Right ventricle myocardium superior (tissue), 1 donor: ENCODE data around the gene MAGOH. TPM values are rescaled to one million over a fixed set of nuclear protein-coding genes. Genes with fewer than 3 reads are reported as not detected.
"Not testable (repeated sequence)": the region's sequence is repeated elsewhere in the genome, so short reads cannot be mapped to it uniquely, and the experiment has no call there.

ENCODE experiments used
- ATAC-seq: fragments of 200-7000 bp; cut with Tn5 transposase; one replicate; pipeline ENCODE4 v1.9.1; 2020; ENCODE audit warnings: mild to moderate bottlenecking; ENCODE audit not compliant: poor library complexity
- DNase-seq: peaks from one replicate; pipeline ENCODE4 v3.0.0-alpha.2; 2020
- intact Hi-C: fragments of 100-400 bp; cut with DNase I; formaldehyde crosslinking; loops from one replicate; pipeline ENCODE4 v1.11.2; 2022
- total RNA-seq: library from RNA; stranded (reverse); fragmentation: NEBNext Ultra II Directional; extraction: Animal tissue kit (Norgen Biotek cat#: 25700); gene quantifications from one replicate; pipeline ENCODE4 v1.2.1, GENCODE V29; 2021
- donor health status: DM: no; HTN: yes; CAD: no; lungs with severe emphysema.

Gene MAGOH
- total RNA-seq, 1 donor from 2014 or later, result 24.3 TPM

DNA sequence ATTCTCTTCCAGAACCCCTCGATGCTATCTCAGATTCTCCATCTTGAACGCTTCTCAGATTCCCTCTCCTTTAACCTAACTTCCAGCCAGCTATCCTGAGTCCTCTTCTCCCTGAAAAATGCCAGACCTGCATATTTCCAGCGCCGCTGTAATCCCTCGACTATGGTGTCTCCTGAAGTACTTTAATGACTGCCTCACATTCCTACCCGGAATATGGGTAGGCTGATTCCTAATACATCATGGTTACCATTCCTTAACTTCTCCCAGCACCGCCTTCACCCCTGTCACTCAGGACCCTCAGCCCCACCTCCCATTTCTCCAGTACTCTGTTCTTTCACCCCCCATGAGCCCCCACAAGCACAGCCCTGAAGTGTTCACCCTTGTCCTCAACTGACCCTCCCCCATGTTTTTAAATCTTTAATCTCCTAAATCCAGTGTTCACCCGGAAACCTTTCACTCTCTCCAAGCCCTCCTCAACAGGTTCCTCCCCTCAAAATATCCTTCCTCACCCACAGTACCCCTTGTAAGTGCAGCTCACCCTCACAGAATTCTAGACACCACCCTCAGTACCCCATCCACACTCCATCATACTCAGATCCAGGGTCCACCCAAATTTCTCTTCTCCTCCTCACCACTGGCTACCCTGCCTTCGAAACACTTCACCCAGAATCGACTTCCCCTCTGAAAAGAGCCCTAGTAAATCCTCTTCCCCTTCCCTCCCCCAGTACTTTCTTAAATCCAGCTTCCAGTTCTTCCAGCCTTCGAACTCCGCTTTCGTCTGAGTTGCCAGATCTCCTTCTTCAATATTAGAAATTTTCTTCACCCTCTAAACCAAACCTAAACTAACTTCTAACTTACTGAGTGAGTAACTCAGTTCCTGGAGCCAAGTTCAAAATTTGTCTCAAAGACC, 40.8 kb downstream of the MAGOH start:
- intact Hi-C loops, result no loop called here
- DNase-seq, result no peak
- ATAC-seq, result peak; percentile 14

DNA sequence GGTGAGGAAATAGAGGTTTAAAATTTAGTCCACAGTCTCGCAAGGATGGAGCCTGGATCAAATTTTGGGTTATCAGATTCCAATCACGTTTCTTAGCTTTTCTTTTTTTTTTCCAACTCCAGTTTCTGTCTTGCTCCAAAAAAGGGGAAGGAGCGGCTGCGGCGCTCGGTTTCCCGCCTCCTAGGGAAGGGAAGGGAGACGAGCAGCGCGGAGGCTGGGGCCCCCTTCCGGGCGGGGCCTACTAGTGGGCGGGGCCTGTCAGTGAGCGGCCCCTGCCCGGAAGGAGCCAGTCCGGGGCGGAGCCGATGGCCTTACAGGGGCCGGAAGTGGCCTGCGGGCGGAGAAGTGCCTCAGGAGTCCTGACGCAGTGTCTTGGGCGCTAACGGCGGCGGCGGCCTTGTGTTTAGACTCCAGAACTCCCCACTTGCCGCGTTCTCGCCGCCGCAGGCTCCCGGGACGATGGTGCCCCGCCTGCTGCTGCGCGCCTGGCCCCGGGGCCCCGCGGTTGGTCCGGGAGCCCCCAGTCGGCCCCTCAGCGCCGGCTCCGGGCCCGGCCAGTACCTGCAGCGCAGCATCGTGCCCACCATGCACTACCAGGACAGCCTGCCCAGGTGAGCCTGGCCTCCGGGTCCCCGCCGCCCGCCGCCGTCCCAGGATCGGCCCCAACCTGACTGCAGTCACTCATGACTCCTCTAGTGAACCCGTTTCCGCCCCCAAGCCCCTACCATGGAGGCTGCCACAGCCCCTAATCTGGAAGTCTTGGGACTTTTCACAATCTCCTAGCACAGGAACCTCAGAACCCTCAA, 41.6 kb downstream of the MAGOH start, which contains the start of gene CPT2:
CPT2 (plus strand) TSS at position 340 of the 806 bp plus-strand sequence; CDS start at position 460, 120 bp downstream.
- intact Hi-C loops, result no loop called here
- ATAC-seq, result peak; percentile 97
- peak; percentile 98 for DNase-seq

DNA sequence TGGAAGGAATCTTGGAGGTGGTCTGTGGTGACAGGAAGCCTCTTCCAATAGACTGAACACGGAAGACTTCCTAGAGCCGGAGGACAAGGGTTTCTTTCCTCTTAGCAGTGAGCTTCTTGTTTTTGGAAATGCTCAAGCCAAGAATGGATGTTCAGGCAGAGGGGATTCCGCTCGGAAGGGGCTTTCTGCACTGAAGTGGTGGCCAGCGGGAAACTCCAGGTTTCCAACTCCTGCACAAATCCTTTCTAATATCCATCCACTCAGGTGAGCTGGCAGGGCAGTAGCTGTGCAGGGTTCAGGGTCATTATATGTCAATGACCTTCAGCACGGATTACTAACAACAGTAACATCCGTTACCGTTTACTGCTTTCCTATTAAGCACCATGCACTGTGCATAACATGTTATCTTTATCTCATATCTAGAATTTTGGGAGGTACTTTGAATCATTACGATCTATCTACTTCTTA, 42.3 kb downstream of the MAGOH start:
- ATAC-seq, result peak; percentile 5
- DNase-seq, result no peak
- intact Hi-C loops, result no loop called here

DNA sequence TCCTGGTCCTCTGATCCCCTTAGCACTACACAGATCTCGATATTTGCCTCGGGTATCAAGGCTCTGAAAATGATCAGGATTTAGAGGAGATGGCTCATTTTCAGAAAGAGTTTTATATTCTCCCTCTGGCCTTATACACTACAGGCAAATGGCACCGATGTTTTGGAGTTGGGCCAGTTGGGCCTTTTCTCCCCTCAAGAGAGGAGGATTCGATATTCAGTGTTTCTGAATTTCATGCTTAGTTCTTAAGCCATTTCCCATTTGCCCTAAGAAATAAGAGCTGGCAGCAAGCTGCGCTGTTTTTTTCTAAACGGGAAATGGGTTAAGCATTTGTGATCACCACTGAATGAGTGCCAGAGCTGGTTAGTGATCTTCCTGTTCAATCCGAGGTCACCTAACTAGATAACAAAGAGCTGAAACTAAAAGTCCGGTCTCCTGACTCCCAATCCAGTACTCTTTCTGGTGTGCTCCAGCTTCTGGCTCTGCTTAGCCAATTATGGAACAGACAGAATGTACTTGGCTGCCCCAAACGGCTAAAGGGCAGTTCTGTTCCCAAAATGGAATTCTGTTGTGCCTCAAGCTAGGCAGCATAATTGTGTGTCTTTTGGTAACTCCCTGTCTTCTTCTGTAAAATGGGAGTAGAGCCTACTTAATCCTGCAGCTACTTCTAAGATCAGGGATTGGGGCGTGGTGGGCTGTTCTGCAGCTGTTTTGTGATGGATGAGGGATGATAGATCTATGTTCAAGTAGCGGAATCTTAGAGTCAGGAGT, 42.9 kb downstream of the MAGOH start:
- no peak for ATAC-seq
- intact Hi-C loops, result no loop called here
- no peak for DNase-seq

DNA sequence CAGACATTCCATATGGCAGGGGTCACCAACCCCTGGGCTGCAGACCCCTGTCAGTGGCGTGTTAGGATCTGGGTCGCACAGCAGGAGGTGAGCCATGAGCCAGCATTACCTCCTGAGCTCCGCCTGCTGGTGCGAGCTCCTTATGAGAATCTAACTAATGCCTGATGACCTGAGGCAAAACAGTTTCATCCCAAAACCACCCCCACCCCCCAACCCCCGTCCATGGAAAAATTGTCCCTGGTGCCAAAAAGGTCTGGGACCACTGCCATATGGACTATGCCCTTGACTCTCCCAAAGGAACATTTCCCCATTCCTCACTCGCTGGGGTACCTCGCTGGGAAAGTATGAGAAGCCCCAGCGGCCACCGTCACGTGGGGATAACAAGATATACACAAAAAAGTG, 48.1 kb downstream of the MAGOH start:
- DNase-seq (no peak), ATAC-seq (no peak)
- intact Hi-C loops, result no loop called here

DNA sequence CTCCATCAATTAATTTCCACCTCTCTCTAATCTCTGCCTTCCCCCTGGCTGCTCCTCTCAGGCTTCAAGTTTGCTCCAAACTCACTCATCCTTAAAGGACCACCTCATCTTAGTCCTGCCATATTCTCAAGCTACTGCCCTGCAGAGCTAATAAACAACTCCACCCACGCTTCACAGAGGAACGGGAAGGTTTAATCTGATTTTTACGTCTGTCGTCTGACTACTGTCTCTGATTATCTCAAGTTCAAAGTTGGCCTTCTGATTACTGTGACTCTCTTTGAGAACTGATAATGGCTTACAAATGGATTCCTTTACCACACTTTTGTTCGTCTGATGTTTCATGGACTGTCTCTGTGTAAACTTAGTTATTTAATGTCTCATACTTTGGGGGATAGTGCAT, 49.3 kb downstream of the MAGOH start:
- no peak for DNase-seq
- no peak for ATAC-seq
- intact Hi-C loops, result no loop called here

DNA sequence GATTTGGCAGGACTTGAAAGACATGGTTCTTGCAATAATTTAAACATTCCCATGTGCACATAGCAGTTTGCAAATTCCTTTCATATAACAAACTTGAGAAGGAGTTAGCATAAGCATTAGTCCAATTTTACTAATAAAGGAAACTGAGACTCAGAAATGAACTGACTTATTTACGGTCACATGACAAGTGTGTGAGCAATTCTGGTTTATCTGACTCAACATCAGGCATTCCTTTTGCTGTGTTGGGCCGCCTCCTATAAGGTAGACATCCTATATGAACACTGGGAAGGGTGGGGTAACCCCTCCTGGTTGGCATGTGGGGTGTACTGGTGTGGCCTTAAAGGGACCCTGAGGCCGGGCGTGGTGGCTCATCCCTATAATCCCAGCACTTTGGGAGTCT, 50.2 kb downstream of the MAGOH start:
- no peak for ATAC-seq
- no peak for DNase-seq
- intact Hi-C loops, result no loop called here

DNA sequence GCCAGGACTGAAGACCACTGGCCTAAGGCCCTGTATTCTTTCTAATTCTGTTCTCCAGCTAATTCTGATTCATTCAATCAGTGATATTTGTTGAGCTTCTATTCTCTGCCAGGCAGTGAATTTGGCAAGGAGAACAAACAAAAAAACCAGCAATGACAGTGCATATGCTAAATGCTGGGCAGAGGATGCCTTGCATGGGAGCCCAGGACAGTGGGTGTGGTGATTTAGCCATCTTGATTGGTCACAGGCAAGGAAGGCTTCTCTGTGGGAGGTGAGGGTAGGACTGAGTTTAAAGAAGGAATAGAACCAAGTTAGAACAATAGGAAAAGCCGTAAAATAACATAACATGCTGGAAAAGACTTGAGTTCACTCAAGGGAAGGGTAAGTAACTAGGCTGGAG, 50.9 kb downstream of the MAGOH start:
- intact Hi-C loops, result no loop called here

DNA sequence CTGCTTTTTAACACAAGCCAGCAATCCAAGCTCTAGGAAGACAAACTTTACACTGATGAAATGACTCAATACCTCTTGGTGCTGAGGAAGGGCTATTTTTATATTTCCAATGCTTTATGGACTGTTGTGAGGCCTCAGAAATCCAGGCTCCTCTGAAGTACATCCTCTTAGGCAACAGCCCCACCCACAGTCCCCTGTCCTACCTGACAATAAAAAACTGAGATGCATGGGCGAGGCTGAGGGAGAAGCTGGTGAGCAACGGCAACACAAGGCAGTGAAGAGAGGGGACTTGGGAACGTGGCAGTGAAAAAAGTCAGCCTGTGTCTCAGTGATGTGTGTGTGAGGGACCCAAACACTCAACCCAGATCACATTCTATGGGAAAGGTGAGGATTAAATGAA, 51.8 kb downstream of the MAGOH start:
- intact Hi-C loops, result no loop called here
- DNase-seq (no peak), ATAC-seq (no peak)

More for the DNA sequence above, 50.9 kb downstream of the MAGOH start:
- ATAC-seq, result no peak
- DNase-seq, result no peak

DNA sequence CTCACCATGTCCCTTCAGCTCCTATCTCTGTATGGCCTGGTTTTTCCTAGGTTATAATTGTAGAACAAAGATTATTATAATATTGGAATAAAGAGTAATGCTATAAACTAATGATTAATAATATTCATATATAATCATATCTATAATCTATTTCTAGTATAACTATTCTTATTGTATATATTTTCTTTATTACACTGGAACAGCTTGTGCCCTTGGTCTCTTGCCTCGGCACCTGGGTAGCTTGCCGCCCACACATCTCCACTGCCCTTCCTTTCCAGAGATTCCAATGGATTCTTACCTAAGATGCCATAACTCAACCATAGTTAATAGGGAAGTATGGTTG, 52.4 kb downstream of the MAGOH start:
- intact Hi-C loops, ATAC-seq, DNase-seq: not testable (repeated sequence)

DNA sequence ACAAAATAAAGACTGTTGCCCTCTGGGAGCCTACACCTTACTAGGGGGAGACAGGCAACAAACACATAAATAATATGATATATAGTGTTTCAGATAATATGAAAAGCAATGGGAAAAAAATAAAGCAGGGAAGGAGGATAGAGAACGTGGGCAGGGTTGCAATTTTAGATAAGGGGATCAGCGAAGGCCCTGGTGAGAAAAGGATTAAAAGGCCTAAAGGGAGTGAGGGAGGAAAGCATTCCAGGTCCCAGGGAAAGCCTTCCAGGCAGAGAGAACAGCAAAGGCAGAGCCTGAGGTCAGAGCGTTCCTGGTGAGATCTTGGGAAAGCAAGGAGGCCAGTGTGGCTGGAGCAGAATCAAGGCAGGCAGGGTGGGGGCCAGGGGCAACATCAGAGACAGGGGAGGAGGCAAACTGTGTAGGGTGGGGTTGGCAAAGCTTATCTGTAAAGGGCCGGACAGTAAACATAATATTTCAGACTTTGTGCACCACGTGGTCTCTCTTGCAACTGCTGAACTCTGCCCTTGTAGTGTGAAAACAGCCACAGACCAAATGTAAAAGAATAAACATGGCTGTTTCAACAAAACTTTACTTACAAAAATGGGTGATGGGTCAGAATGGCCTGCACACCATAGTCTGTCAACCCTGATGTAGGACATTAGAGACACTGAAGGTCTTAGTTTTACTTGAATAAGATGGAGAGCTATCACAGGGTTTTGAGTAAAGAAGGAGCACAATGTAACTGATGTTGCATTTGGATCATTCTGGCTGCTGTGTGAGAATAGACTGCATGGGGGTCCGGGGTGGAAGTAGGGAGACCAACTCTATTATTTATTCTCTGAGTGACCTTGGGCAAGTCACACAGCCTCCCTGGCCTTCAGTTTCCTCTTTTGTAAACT, 55.0 kb downstream of the MAGOH start:
- ATAC-seq (peak; percentile 63), DNase-seq (peak; percentile 55)
- intact Hi-C loops, result no loop called here

DNA sequence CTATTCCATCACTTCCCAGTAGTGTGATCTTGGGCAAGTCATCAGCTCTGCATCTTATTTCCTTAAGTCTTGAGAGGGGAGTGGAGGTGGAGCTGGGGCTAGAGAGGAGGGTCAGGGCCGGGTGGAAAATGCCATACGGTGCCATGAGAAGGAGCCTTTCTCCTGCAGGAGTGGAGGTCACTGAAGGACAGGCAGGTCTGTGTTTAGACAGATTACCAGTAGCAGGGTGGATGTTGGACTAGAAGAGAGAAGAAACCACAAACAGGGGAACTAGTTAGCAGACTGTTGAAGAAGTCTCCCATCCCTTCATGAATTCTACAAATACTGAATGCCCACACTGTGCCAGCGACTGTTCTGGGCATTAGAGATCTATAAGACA, 55.6 kb downstream of the MAGOH start:
- no peak for DNase-seq
- intact Hi-C loops, result no loop called here
- no peak for ATAC-seq

DNA sequence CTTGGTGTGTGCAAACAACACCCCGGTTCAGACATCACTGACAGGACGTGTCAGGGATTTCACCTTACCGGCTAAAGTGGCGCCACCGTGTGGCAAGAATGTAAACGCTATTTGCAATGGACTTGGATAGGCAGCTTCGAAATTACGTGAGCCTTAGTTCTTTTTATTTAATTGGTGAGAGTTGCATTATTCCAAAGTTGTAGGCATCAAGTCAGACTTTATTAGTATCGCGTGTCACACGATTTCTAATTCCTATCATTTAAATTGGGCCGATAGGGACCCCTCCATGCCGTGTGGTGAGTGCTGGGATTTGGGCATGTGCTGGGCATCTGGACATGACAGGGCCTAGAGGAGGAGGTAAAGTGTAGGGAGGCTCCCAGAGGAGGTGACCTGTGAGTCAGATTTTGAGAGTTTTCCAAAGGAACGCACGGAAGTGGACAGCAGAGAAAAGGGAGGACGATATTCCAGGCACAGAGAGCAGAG, 56.2 kb downstream of the MAGOH start:
- DNase-seq (peak; percentile 87), ATAC-seq (peak; percentile 76)
- intact Hi-C loops, result no loop called here

DNA sequence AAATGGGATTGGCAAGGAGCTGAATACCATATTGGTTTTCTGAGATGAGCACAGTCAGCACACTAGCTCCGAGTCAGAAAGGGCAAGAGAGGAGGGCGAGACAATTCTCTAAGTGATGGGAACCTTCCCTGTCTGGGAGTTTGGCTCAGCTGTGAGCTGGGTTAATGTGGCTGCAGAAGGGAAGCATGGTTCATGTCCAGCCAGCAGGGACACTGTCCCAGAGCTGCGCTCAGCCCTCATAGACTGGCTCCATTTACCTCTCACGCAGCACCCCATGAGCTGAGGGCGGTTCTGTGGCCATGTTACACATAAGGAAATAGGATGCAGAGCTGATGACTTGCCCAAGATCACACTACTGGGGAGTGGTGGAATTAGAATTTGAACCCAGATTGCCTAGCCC, 57.4 kb downstream of the MAGOH start:
- no peak for DNase-seq
- intact Hi-C loops, result no loop called here
- no peak for ATAC-seq

DNA sequence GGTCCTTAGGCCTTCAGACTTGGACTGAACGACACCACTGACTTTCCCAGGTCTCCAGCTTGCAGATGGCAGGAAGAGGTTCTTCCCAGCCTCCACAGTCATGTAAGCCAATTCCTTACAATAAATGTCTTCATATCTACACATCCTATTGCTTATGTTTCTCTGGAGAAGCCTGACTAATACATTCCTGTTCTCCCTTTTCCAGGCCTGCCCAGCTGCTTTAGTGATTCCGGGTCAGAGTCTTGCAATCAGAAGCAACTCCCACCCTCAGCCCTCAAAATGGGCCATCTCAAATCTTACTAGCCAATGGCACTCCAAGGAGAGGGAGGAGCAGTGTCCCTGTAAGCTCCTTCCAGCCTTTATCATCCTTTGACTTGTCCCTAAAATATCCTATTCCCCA, 58.1 kb downstream of the MAGOH start:
- DNase-seq, result no peak
- intact Hi-C loops, result no loop called here
- no peak for ATAC-seq
